Glutamatergic neuron (in vitro differentiated cells): ENCODE results near the gene CPXM2. TPM values are rescaled to one million over a fixed set of nuclear protein-coding genes. Genes with fewer than 3 reads are reported as not detected.

Experiments used
- DNase-seq: peaks from one replicate; pipeline ENCODE4 v3.0.0; 2022
- H3K27ac Mint-ChIP-seq: one replicate; pipeline ENCODE4 v1.8.0; 2020; ENCODE audit warnings: mild to moderate bottlenecking, mixed read lengths, inconsistent platforms; ENCODE audit not compliant: unreplicated experiment
- H3K27me3 Mint-ChIP-seq: one replicate; pipeline ENCODE4 v1.8.0; 2020; ENCODE audit warnings: mild to moderate bottlenecking, moderate library complexity, mixed read lengths, inconsistent platforms; ENCODE audit not compliant: unreplicated experiment
- H3K36me3 Mint-ChIP-seq: one replicate; pipeline ENCODE4 v1.8.0; 2020; ENCODE audit warnings: mild to moderate bottlenecking, mixed read lengths, inconsistent platforms; ENCODE audit not compliant: unreplicated experiment
- H3K4me1 Mint-ChIP-seq: one replicate; pipeline ENCODE4 v1.8.0; 2020; ENCODE audit warnings: mild to moderate bottlenecking, low read depth, mixed read lengths, inconsistent platforms; ENCODE audit not compliant: unreplicated experiment
- H3K4me3 Mint-ChIP-seq: one replicate; pipeline ENCODE4 v1.8.0; 2020; ENCODE audit warnings: mild to moderate bottlenecking, mixed read lengths, inconsistent platforms; ENCODE audit not compliant: unreplicated experiment
- H3K9me3 Mint-ChIP-seq: one replicate; pipeline ENCODE4 v1.8.0; 2020; ENCODE audit warnings: mild to moderate bottlenecking, moderate library complexity, mixed read lengths, inconsistent platforms; ENCODE audit not compliant: unreplicated experiment
- total RNA-seq: library from RNA; stranded (reverse); fragmentation: NEBNext Ultra II Directional; extraction: Animal tissue kit (Norgen Biotek cat#: 25700); gene quantifications from one replicate; pipeline ENCODE4 v1.2.1, GENCODE V29; 2021; ENCODE audit not compliant: unreplicated experiment
- TF ChIP-seq, protein P1 (sequence below): fragments of 200-600 bp; sonication (generic); IDR thresholded peaks from one replicate; pipeline ENCODE4 v1.5.0; 2021; ENCODE audit not compliant: partially characterized antibody, unreplicated experiment

CPXM2 gene
- total RNA-seq, 1 donor from 2014 or later = not detected

DNA sequence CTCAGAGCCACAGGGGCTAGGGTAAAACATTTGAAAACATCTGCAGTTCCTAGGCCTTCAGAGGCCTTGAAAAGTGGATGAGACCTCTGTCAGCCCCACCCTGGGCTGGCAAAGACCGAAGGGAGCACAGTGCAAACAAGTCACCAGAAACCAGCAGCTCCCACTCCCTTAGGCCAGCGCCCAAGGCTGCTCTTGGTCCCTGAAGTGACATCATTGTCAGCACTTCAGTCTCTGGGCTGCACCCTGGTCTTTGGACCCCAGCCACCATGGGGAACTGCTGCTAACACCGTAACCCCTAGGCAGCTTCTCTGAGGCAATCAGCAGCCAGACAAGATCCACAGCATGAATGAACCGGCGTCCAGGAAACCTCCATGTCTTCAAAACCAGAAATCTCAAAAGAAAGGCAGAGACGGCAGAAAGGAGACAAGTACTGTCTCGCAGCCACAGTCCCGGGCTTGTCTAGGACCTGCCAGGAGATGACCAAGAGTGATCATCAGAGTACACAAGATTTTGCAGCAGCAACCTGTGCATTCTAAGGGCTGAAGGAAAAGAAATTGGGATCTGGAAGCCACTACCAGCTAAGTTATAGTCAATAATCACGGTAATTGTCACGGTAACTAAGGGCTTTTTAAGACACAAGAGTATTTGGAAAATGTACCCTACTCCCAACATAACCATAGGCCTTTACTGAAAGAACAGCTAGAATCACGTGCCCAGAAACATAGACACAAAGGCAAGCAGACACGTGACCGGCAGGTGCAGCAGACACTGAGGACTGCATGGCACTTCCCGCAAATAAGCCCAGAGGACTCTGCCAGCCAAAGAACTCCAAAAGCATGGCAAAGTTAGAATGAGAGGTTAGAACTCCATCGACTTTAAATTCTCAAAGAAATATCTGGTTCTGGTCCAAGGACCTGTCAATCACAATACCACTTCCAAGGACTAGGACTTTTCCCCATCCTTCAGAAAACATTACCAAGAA, 23.3 kb downstream of the CPXM2 start:
- Mint-ChIP-seq H3K27ac (no peak overlapping the region), H3K36me3 (no peaks in the 10 kb centered on the region), H3K4me3 (no peak overlapping the region), H3K27me3 (peaks cover 2% of the 10 kb centered on the region), H3K4me1 (peaks cover 11% of the 10 kb centered on the region), H3K9me3 (peaks cover 2% of the 10 kb centered on the region)
- TF ChIP-seq, protein P1, sequence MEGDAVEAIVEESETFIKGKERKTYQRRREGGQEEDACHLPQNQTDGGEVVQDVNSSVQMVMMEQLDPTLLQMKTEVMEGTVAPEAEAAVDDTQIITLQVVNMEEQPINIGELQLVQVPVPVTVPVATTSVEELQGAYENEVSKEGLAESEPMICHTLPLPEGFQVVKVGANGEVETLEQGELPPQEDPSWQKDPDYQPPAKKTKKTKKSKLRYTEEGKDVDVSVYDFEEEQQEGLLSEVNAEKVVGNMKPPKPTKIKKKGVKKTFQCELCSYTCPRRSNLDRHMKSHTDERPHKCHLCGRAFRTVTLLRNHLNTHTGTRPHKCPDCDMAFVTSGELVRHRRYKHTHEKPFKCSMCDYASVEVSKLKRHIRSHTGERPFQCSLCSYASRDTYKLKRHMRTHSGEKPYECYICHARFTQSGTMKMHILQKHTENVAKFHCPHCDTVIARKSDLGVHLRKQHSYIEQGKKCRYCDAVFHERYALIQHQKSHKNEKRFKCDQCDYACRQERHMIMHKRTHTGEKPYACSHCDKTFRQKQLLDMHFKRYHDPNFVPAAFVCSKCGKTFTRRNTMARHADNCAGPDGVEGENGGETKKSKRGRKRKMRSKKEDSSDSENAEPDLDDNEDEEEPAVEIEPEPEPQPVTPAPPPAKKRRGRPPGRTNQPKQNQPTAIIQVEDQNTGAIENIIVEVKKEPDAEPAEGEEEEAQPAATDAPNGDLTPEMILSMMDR = no peak
- DNase-seq = no peak

DNA sequence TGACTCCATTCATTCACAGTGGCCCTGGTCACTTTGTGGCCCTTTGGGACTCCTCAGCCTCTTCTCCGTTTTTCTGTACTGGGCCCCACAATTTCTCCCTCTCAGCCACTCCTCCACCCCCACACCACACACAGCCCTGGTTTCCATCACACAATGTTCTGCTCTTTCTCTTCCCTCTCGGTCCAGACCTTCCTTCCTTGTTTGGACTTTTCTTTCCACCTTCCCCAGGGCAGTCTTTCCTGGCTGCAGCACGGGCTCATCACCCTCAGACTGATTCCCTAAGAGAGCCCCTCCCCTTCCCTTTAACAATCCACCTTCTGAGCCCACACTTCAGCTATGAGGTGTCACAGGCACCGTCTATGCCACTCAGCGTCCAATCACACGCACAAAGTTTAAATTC, 25.7 kb downstream of the CPXM2 start:
- TF ChIP-seq, protein P1 = no peak
- no peak overlapping the region for H3K4me3 Mint-ChIP-seq
- no peaks in the 10 kb centered on the region for H3K36me3 Mint-ChIP-seq
- peaks cover 2% of the 10 kb centered on the region for H3K9me3 Mint-ChIP-seq
- DNase-seq = no peak
- peaks cover 5% of the 10 kb centered on the region for H3K27me3 Mint-ChIP-seq
- peaks cover 11% of the 10 kb centered on the region for H3K4me1 Mint-ChIP-seq
- no peak overlapping the region for H3K27ac Mint-ChIP-seq

DNA sequence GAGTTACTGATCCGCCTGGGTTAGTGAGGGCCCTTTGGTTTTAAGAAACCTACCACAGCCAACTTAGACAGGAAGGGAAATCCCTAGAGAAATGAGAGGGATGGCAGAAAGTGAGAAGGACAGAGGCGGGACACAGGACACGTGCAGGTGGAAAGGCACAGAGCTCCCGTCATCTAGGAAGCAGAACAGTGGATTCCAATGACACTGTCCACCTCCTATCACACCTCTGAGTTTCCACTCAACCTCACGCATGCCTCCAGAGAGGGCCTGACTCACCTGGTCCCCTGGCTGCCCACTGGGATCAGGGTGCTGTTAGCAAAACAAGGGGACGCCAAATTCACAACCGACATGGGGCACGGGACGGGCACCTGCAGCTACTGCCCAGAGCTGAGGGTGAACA, 26.3 kb downstream of the CPXM2 start:
- H3K27me3 Mint-ChIP-seq = peaks cover 5% of the 10 kb centered on the region
- no peak for DNase-seq

DNA sequence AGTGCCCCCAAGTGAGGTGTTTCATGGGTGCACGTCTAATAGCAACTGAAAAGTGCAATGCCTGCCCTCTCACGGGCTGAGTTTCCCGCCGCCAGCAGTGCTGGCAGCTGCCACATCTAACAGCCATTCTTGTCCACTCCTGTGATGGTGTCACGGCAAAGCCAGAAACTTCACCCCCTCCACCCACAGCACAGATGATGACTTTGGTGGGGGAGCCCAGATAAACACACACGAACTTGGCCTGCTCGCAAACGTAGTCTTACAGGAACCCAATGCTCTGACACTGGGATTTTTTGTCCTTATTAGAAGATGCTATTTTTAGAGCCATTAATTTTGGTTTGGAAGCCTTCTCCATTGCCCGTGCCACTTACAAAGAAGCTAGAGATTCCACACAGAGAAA, 26.7 kb downstream of the CPXM2 start:
- H3K9me3 Mint-ChIP-seq = peaks cover 2% of the 10 kb centered on the region
- no peaks in the 10 kb centered on the region for H3K36me3 Mint-ChIP-seq
- H3K4me1 Mint-ChIP-seq = peaks cover 6% of the 10 kb centered on the region
- H3K27ac Mint-ChIP-seq = no peak overlapping the region
- DNase-seq = no peak
- TF ChIP-seq, protein P1 = no peak
- H3K4me3 Mint-ChIP-seq = no peak overlapping the region
- H3K27me3 Mint-ChIP-seq = peaks cover 5% of the 10 kb centered on the region

More for the DNA sequence above, 26.3 kb downstream of the CPXM2 start:
- peaks cover 2% of the 10 kb centered on the region for H3K9me3 Mint-ChIP-seq
- H3K4me3 Mint-ChIP-seq = no peak overlapping the region
- H3K36me3 Mint-ChIP-seq = no peaks in the 10 kb centered on the region
- TF ChIP-seq, protein P1 = no peak
- peaks cover 9% of the 10 kb centered on the region for H3K4me1 Mint-ChIP-seq
- H3K27ac Mint-ChIP-seq = no peak overlapping the region
